ENCODE results near the gene LRP5.

DNA sequence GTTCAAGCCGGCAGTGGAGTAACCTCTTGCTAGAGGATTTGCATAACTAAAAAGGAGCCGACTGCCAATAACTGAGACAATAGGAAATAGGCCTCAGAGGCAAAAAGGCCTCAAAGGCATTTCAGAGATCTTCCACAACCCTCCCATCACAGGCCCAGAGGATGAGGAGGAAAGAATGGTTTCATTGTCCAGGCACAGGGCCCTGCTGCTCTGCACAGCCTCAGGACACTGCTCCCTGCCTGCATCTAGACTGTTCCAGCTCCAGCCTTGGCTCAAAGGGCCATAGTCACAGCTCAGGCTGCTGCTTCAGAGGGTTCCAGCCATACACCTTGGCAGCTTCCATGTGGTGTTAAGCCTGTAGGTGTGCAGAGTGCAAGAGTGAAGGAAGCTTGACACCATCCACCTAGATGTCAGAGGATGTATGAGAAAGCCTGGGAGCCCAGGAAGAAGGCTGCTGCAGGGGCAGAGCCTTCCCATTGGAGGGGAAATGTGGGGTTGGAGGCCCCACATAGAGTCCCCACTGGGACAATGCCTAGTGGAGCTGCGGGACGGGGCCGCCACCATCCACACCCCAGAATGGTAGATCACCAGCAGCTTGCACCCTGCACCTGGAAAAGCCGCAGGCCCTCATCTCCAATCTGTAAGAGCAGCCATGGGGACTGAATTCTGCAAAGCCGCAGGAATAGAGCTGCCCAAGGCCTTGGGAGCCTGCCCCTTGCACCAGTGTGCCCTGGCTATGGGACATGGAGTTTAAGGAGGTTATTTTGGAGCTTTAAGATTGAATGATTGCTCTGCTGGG lies 8.2 kb upstream of the LRP5 start:
- TF ChIP-seq, protein P1, sequence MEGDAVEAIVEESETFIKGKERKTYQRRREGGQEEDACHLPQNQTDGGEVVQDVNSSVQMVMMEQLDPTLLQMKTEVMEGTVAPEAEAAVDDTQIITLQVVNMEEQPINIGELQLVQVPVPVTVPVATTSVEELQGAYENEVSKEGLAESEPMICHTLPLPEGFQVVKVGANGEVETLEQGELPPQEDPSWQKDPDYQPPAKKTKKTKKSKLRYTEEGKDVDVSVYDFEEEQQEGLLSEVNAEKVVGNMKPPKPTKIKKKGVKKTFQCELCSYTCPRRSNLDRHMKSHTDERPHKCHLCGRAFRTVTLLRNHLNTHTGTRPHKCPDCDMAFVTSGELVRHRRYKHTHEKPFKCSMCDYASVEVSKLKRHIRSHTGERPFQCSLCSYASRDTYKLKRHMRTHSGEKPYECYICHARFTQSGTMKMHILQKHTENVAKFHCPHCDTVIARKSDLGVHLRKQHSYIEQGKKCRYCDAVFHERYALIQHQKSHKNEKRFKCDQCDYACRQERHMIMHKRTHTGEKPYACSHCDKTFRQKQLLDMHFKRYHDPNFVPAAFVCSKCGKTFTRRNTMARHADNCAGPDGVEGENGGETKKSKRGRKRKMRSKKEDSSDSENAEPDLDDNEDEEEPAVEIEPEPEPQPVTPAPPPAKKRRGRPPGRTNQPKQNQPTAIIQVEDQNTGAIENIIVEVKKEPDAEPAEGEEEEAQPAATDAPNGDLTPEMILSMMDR (IDR thresholded peaks at IDR 0.05) = no peak
- TF ChIP-seq POLR2AphosphoS5 (IDR thresholded peaks at IDR 0.05) = no peak
